ENCODE results near the gene CREB3L4.

Gene CREB3L4

GRCh38 chr1:153967107-153967999, at the start of gene CREB3L4:
Gene CREB3L4, plus strand, starts transcription at chr1:153967902. Its CDS starts 624 bp downstream, at chr1:153968526.
- DNase-seq (ENCODE audit: low read depth): peak; percentile 90

DNA sequence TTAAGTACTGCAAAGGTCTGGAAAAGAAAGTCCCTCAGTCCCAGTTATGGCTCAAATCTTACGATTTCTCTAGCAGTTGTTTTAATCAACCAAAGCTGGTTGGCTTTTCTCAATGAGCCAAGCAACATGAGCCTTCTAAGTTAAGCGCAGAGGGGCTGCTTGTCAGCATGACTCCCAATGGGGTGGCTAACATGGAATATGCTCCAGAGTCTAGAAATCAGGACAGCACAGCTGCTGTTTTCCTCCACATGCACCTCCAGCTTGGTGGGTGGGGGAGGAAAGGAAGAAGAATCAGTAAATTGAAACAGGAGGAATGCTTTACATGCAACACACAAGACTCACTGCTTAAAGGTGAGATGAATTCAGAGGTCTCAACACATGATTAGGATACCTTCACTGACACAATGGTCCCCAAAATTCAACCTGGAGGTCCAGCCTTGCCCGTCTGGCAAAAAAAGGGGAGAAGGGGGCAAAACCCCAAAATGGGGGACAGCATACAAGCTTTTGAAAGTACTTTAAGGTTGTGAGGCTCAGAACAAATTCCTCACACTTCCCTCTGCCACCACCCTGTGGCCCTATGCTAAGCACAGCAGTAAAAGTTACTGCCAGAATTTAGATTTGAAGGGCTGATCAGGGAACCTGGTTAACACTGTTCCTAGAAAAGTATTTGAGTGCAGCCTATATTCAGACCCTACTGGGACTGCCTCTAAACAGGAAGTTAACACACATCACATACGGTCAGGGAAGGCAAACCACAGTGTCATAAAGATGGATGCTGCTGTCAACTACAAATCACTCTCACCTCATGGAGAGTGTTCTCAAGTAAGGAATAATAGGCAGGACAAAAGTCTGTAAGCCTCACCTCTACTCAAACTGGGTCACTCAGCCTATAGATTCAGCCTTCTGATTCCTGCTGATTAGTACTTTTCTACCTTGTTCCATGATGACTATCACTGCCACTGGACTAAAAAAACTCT, 47.5 kb upstream of the CREB3L4 start:
- no peak for DNase-seq (ENCODE audit: low read depth)

- no peak for DNase-seq (ENCODE audit: low read depth)
Measured at GRCh38 chr1:153921080-153921802, 46.5 kb upstream of the CREB3L4 start.

DNA sequence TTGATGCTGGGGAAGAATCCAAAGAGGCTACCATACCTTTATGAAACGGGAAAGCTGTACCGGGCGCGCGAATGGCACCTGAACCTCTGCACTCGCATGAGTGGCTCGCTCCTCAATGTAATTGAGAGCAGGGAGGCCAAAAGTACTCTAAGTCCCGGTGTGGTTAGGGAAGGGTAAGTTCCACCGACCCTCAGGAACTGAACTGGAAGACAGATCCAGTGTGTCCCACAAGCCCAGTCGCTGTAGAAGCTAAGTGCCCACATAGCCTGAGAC, 46.0 kb upstream of the CREB3L4 start:
- DNase-seq (ENCODE audit: low read depth): no peak

DNA sequence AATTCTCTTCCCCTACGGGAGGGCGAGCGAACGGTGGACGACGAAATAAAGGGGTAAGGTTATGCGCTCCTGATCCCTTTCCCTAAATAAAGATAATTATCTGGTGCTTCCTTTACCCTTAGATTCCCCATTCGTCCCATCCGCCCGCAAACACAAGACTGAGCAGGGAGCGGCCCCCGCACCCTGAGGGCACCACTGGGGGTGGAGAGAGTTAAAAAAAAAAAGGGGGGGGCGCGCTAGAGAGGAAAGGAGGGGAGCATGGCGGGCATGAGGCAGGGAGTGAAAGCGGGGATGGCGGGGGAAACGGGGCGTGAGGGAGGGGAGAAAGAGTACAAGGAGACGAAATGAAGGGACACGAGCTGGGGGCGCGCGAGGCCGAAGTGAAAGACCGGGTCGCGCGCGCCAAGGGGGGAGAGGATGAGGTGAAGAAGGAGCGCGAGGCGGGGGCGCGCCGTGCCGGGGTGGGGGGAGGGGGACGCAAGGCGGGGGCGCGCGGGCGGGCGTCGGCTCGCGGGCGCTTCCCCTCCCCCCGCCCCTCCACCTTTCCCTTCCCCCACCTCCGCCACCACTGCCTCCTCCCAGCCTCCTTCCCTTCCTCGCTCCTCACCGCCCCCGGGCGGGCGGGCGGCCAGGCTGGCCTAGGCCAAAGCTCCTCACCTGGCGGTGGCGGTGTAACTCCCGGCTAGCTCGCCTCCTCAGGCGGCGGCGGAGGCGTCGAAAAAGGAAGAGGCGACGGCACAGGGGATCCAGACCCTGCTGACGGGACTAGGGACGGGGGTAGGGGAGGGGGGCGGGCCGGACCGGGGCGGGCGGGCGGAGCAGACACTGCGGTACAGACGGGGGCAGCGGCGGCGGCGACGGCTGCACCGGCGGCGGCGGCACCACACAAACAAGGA, 45.4 kb upstream of the CREB3L4 start:
- no peak for DNase-seq (ENCODE audit: low read depth)

DNA sequence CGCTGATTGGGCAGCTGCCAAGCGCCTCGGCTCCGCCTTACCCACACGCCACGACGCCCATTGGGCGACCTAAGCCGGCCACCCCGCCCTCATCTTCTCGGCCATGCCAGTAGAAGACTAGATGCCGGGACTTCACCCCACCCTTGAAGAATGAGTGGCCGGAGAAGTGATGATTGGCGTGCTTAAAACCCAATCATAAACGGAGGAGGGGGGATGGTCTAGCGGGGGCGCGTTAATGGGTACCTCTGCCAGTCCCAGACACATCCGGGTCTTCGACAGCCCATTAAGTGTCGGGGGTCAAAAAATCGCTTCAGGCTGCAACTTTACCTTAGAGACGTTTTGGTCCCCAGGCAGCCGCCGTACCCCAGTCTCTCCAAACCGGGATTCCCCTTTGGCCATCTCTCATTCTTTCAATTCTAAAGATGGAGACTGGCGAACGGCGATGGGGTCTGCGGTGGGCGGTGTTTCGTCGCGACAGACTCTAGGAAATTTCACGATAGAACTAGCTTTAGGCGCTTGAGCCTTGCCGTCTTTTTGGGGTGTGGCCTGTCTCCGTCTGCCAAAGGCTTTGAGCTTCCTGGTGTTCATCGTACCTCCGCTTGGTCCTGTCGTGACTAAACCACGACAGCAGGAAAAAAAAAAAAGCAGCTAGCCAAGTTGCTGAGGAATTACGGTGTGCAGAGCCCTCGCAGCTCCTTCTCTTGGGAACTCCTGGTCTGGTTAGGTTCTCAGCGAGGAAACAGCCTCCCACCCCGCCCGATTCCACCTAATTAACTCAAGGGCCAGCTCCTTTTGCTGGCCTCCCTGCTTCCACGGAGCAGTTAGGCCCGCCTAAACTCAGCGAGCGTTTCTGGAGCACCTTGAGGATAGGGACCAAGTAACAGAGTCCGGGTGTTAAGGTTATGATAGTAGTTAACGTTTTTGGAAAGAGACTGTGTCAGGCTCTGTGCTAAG, 44.5 kb upstream of the CREB3L4 start, which contains the start of gene GATAD2B:
Gene GATAD2B (minus strand): TSS at position 1 of the 954 bp plus-strand sequence. CDS start 94,625 bp downstream, outside the sequence.
- peak; percentile 99 for DNase-seq (ENCODE audit: low read depth)

DNA sequence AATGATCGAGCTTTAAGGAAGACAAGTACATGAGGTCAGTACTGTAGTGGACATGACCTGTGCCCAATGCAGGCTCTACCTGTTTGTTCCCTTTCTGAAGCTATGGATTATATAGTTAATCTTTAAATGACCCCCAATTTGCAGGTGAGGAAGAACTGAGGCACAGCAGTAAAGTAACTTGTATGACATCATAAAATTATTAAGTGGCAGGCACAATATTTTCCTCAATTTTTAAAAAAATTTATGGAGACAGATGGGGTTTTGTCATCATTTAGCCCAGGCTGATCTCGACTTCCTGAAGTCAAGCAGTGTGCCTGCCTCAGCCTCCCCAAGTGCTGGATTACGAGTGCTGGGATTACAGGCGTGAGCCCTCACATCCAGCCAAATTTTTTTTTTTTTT, 41.3 kb upstream of the CREB3L4 start:
- DNase-seq (ENCODE audit: low read depth): no peak

DNA sequence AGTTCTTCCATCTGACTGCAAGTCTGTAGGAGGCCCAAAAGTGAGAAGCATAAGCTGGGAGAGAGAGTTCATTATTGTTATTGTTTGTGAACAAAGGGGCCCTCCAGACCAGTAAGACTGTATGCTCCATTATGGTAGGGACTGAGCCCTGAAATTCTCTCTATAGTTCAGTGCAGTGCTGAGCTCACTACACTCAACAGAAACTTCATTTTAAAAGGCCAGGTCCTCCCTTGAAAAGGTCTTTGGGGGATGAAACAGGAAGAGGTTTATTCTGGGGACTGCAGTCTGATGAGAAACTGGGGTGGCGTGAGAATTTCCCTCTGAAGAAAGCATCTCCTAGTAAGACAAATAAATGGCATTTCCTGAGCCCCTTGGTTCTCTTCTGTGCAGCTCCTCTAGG, 39.5 kb upstream of the CREB3L4 start:
- DNase-seq (ENCODE audit: low read depth): no peak

DNA sequence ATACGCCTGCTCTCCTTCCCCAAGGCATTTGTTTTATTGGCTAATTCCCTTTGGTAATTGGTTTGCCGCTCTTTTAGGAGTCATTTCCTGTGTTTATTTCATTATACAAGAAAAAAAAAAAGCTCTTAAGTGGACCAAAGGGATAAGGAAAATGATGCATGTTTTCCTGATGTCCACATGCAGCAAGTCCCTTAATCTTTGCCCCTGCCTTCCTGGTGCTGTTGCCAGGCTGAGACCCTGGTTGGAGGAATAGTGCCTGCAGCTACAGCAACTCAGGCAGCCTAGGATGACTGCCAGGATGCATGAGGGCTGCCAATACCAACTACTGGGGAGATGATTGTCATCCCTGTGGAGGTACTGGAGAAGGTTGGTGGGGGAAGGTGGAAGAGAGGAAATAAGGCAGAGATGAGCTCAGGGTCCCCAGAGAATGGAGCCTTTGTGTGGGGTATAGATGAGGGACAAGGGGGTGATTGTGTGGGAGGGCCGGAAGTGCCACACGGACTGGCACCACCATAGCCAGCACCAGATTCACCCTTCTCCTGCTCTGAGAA, 38.8 kb upstream of the CREB3L4 start:
- no peak for DNase-seq (ENCODE audit: low read depth)

DNA sequence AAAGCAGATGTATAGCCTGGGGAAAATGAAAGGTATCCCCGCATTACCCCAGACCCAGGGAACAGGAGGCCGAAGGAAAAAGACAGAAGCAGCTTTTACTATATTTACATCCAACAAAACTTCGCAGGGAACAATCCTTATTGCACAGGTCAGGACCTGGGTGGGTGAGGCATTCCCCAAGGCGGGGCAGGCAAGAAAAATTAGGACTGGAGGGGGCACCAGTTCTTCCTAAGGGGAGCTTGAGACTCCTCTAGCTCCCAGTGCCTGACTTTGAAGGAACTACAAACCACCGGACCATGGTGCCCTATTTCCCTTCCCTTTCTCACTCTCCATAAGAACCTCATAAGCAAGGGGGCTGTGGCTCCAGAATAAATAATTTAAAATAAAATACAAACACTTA, 38.3 kb upstream of the CREB3L4 start:
- DNase-seq (ENCODE audit: low read depth): no peak

DNA sequence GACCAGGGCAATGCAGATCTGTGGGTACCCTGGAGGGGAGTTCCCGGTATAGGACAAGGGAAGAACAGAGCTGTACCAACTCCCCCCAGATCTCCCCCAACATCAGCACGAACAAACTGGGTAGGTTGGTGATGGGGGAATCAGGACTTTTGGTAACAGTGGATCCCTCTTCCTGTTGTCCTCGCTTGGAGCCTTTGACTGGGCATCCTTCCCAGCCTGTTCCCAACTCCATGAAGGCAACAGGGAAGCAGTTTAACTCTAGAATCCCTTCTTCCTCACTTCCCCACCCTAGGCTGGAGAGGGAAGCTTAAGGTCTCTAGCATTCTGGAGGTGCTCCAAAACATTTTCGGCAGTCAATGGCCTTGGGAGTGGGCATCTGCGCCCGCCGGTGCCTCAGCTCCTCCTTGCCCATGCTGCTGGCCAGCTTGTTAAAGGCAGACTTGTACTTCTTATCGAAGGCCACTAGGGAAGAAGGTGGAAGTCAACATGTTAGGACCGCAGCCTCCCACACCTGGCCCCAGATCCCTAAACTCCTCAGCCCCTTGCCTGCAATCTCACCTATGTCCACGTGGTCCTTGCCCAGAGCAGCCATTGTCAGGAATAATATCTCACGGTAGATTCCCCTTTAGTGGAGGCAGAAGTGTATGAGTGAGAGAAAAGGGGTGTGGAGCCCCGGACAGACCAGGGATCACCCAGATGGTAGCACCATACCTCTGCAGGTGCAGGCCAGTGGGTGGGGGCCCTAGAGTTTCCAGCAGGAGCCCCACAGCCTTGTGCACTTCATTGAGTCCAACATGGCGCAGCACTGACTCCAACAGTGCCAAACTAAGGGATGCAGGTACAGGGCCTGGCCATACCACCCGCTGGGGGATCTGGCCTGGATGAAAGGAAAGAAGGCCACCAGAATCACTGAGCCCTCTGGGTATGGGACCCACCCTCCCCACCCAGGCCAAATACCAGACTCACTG, 37.4 kb upstream of the CREB3L4 start:
- DNase-seq (ENCODE audit: low read depth): no peak

- no peak for DNase-seq (ENCODE audit: low read depth)
Measured at GRCh38 chr1:153932156-153933131, 35.3 kb upstream of the CREB3L4 start.

DNA sequence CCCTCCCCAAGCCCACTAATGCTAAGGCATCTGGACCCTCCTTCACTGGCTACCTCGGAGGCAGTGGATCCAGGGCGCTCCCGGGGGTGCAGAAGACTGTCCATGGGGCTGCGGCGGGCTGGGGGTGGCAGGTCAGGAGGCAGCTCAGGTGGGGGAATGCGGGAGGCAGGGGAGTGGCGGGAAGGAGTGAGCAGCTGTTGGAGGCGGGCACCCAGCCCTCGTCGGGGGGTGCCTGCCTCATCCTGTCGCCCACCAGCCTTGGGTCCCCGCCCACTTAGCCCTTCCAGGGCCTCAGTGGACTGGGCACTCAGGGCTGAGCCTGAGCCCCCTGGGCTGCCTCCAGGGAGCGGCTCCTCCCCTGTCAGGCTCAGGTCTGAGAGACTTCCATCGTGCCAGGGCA, 34.3 kb upstream of the CREB3L4 start:
- no peak for DNase-seq (ENCODE audit: low read depth)

DNA sequence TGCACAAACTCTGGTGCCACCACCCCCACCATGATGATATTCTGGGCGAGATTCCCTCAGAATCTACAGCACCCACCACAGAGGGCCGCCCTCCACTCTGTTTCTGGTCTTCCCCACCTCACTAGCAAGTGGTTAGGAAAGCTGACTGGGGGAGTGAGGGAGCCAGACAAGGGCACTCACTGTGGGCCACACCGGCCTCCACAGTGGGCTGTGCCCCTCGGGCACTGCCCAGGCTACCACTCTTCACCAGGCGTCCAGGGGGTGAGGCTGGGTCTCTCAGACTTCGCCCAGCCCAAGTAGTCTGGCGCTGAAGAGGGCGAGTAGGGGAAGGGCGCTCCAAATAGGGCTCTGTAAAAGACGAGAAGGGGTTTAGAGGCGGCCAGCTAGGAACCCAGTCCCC, 33.7 kb upstream of the CREB3L4 start:
- DNase-seq (ENCODE audit: low read depth): no peak

- DNase-seq (ENCODE audit: low read depth): no peak
Measured at GRCh38 chr1:153934746-153935145, 33.0 kb upstream of the CREB3L4 start.

DNA sequence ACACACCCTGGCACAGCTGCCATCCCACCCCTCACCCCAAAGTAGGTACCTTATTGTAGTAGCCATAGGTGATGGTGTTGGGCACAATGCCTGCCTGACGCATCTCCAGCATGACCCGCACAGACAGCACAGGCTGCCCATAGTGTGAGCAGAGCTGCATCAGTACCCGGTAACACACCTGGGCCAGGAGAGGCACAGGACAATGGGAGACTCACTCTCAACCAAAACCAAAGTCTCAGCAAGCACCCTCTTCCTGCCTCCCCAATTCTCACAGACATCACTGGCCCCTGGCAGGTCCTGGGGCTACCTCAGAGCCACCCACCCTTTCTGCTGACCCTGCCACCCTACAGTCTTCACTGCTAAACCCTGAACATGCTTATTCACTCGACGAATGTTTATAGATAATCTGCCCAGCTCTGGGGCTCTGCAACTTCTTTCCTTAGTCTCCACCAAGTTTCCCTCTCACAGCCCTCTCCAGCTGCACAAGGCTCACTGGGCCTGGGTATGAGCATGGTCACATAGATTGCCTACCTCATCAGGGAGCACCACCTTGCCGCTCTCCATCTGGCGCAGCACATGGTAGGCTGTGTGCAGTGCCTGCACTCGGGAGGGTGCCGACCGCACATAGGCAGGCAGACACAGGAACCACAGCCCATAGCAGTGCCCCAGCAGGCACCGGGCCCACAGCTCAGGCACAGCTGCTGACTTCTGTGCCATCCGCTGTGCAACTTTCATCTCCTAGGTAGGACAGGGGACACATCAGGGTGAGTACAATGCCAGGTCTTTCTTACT, 31.5 kb upstream of the CREB3L4 start:
- DNase-seq (ENCODE audit: low read depth): no peak

Measured in HS-27A (cell line).